GM12801 (cell line): Measurements from ENCODE around the gene WIF1.

Experiments
- TF ChIP-seq, protein P1 (sequence below): IDR thresholded peaks from one replicate; pipeline ENCODE4 v1.5.1; 2011; ENCODE audit warnings: control low read depth; ENCODE audit not compliant: insufficient read length; ENCODE audit errors: extremely low read depth

WIF1 gene

DNA sequence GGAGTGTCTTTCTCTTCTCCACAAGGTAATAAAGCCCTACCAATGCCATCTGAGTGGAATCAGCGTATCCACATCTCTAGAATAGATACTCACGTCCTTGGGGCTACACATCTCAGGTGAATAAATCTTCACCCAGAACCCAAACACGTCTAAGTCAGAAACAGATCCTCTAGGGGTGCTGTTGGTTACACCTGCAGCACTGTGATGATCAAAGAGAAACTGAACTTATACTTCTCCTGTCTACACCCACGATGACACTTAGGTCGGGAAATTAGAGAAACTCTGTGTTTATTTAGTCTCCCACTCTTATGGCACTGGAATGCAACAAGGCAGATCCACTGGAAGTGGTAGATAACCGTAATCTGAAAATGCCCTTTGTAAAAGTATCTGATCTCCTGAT is 46.2 kb downstream of the WIF1 start:
- TF ChIP-seq, protein P1, sequence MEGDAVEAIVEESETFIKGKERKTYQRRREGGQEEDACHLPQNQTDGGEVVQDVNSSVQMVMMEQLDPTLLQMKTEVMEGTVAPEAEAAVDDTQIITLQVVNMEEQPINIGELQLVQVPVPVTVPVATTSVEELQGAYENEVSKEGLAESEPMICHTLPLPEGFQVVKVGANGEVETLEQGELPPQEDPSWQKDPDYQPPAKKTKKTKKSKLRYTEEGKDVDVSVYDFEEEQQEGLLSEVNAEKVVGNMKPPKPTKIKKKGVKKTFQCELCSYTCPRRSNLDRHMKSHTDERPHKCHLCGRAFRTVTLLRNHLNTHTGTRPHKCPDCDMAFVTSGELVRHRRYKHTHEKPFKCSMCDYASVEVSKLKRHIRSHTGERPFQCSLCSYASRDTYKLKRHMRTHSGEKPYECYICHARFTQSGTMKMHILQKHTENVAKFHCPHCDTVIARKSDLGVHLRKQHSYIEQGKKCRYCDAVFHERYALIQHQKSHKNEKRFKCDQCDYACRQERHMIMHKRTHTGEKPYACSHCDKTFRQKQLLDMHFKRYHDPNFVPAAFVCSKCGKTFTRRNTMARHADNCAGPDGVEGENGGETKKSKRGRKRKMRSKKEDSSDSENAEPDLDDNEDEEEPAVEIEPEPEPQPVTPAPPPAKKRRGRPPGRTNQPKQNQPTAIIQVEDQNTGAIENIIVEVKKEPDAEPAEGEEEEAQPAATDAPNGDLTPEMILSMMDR: no peak

DNA sequence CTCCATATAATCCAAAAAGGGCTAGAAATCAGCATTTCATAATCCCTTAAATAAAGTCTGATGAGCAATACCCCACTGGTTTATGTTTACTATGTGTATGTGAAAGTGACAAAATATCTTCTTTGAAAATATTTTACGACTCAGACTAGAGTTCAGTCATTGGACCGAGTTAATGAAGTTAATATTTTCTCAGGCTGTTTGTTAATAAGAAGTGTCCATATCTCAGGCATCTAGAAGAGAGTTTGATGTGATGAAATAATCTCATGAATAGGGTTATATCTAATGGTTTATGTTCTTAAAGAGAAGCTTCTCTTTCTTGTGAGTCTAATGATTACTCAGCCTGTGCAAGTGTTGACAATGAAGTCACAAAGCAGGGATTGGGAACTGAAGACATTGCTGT is 51.8 kb downstream of the WIF1 start:
- TF ChIP-seq, protein P1: no peak

DNA sequence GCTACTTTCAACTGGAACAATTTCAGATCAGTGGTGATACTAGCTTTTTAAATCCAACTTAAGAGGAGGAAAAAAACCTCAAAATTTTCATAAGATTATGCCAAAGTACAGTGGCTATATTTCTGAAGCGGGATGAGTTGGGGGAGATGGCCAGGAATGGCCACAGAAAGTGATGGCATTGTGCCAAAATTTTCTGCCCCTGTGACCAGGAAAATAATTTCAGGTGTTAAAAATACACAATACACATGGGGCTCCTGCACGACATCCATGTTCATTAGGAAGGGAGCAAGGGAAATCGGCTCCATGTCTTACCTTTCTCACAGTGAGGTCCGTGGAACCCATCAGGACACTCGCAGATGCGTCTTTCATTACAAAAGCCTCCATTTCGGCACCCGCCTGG is 53.7 kb downstream of the WIF1 start:
- TF ChIP-seq, protein P1: no peak

DNA sequence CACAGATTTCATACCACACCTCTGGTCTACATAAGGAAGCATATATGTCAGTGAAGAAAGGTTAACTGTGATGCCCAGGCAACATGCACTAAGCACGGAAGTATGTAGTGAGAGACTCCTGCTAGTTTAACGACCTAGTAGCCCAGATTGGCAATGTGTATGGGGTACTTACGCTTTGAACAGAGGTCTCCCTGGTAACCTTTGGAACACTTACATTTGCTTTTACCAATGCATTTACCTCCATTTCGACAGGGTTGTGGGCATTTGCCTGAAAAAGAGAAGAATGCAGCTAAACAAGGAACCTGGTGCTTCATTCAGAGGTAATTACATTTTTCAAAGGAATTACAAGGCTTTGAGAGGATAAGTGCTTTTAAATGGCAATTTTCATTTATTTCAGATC is 65.2 kb downstream of the WIF1 start:
- TF ChIP-seq, protein P1: no peak

DNA sequence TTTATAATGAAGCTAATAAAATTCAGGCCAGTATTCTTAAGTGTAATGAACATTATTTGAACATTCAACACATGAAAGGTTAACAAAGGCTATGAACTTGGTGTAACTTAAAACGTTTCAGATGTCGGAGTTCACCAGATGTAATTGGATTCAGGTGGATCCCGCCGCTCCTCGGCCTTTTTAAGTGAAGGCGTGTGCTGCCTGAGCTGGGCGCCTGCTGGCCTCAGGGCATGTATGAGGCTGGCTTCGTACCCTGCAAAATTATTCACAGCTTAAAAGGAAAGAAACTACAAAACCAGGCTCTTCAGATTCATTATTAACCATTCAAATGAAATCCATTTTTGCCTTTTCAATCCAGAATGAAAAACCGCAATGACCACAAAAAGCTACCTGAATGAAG is 69.9 kb downstream of the WIF1 start:
- TF ChIP-seq, protein P1: no peak

DNA sequence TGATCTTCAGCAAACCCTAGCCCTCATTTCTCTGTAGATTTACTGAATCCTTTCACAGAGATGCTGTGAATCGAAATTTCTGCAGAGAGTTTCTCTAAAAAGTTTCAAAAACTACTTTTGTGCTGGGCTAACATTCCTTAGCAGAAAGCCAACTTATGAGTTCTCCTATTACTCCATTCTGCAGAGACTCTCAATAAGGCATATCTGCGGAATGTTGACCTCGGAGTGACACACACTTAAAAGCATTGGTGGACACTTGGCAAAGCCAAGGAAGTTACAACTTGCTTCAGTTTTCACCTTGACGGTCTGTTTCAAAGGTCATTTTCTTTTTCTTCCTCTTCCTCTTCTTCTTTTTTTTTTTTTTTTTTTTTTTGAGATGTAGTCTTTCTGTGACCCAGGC is 75.8 kb downstream of the WIF1 start:
- TF ChIP-seq, protein P1: no peak

DNA sequence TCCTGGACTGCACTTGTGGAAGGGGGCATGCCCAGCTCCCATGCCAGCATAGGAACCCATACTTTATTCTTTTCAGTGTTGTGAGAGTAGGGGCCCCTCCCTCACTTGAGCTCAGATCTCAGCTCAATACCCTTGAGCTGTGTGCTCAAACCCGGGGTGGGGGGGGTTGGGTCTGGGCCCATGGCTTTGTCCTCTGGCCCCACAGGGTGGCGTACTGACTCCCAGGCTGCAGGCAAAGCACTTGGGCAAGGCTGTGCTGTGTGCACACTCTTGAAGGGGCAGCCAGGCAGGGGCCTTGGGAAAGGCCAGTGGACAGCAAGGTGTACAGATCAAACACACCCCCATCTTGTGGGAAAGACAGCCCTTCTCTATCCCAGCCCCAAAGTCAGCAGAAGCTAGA is 81.8 kb downstream of the WIF1 start:
- TF ChIP-seq, protein P1: no peak

DNA sequence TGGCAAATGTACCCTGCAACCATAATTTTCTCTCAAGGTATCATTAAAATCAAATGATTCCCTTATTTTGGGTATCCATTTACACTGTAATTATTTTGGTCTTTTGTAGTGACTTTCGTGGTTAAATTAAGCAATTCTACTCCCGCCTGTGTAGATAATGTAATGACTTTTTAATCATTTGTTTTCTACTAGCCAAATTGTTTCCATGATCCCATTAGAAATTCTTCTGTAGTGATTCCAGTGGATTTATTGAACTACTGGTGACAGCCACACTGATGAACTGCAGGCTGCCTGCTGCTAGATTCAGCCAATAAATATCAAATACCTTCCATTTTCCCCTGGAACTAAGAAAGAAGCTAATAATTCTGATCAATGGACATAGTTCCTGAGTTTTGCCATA is 96.0 kb downstream of the WIF1 start:
- TF ChIP-seq, protein P1: no peak
